Liver (tissue), 9 donors: ENCODE data around the gene MDGA2. TPM values are rescaled to one million over a fixed set of nuclear protein-coding genes. Genes with fewer than 3 reads are reported as not detected.

Experiments used
- DNase-seq: peaks from one replicate; pipeline ENCODE4 v3.0.0-alpha.2; 2017; ENCODE audit warnings: low spot score
- H3K27ac ChIP-seq, 2 donors: one replicate each; pipeline ENCODE4 v1.7.0; 2013; ENCODE audit warnings: inconsistent platforms in 2 of 2, low read length in 2 of 2, control low read depth in 1 of 2, low read depth in 1 of 2, mild to moderate bottlenecking in 1 of 2
- H3K27me3 ChIP-seq, 4 donors: one replicate each; pipeline versions ENCODE4 v1.6.1 to v1.7.0; 2013; ENCODE audit warnings: low read length in 3 of 4, inconsistent platforms in 1 of 4, mild to moderate bottlenecking in 1 of 4, moderate library complexity in 1 of 4; ENCODE audit not compliant: control insufficient read depth in 4 of 4, insufficient read depth in 4 of 4
- H3K36me3 ChIP-seq, 4 donors: one replicate each; pipeline versions ENCODE4 v1.6.1 to v1.7.0; 2013; ENCODE audit warnings: low read length in 3 of 4, mild to moderate bottlenecking in 3 of 4, low read depth in 1 of 4, moderate library complexity in 1 of 4; ENCODE audit not compliant: control insufficient read depth in 4 of 4, insufficient read depth in 3 of 4
- H3K4me1 ChIP-seq, 4 donors: one replicate each; pipeline versions ENCODE4 v1.6.1 to v1.7.0; 2013; ENCODE audit warnings: low read length in 3 of 4, mild to moderate bottlenecking in 3 of 4, moderate library complexity in 1 of 4; ENCODE audit not compliant: control insufficient read depth in 4 of 4, insufficient read depth in 4 of 4
- H3K4me3 ChIP-seq, 3 donors: one replicate each; pipeline versions ENCODE4 v1.6.1 to v1.7.0; 2013; ENCODE audit warnings: low read length in 3 of 3, control low read depth in 1 of 3, low read depth in 1 of 3, mild to moderate bottlenecking in 1 of 3
- H3K9ac ChIP-seq, 2 donors: one replicate each; pipeline ENCODE4 v1.7.0; 2013; ENCODE audit warnings: low read length in 2 of 2, mild to moderate bottlenecking in 2 of 2, moderate library complexity in 2 of 2, control low read depth in 1 of 2, low read depth in 1 of 2
- H3K9me3 ChIP-seq, 4 donors: one replicate each; pipeline versions ENCODE4 v1.6.1 to v1.7.0; 2013; ENCODE audit warnings: low read length in 3 of 4; ENCODE audit not compliant: control insufficient read depth in 4 of 4
- ATF3 ChIP-seq: IDR thresholded peaks from 2 replicates; pipeline ENCODE4 v1.6.1; 2016; ENCODE audit warnings: antibody characterized with exemption
- CTCF ChIP-seq: fragments of 150-350 bp; IDR thresholded peaks from 2 replicates; pipeline ENCODE4 v1.5.1; 2017; ENCODE audit warnings: improper control_type of control experiment, low read depth, low read length; ENCODE audit not compliant: missing input control
- EGR1 ChIP-seq, 2 donors: IDR thresholded peaks; 2 replicates each; pipeline ENCODE4 v1.6.1; 2016 to 2018; ENCODE audit warnings: antibody characterized with exemption in 2 of 2, low read depth in 2 of 2
- FOXA1 ChIP-seq: IDR thresholded peaks from 2 replicates; pipeline ENCODE4 v1.6.1; 2016; ENCODE audit warnings: antibody characterized with exemption
- FOXA2 ChIP-seq: IDR thresholded peaks from 2 replicates; pipeline ENCODE4 v1.6.1; 2016; ENCODE audit warnings: antibody characterized with exemption
- GABPA ChIP-seq, 2 donors: IDR thresholded peaks in 1 of 2; conservative IDR thresholded peaks in 1 of 2; 2 replicates each; pipeline ENCODE4 v1.6.1; 2016; ENCODE audit warnings: antibody characterized with exemption in 2 of 2, mild to moderate bottlenecking in 1 of 2, moderate library complexity in 1 of 2
- HNF4A ChIP-seq, 2 donors: conservative IDR thresholded peaks; 2 replicates each; pipeline ENCODE4 v1.6.1; 2016; ENCODE audit warnings: antibody characterized with exemption in 2 of 2, mild to moderate bottlenecking in 2 of 2
- HNF4G ChIP-seq: IDR thresholded peaks from 2 replicates; pipeline ENCODE4 v1.6.1; 2016; ENCODE audit warnings: antibody characterized with exemption
- JUND ChIP-seq, 2 donors: IDR thresholded peaks; 2 replicates each; pipeline ENCODE4 v1.6.1; 2016; ENCODE audit warnings: antibody characterized with exemption in 2 of 2
- MAX ChIP-seq: IDR thresholded peaks from 2 replicates; pipeline ENCODE4 v1.6.1; 2016; ENCODE audit warnings: antibody characterized with exemption
- NR2F2 ChIP-seq: IDR thresholded peaks from 2 replicates; pipeline ENCODE4 v1.6.1; 2016; ENCODE audit warnings: antibody characterized with exemption
- RAD21 ChIP-seq, 2 donors: IDR thresholded peaks; 2 replicates each; pipeline ENCODE4 v1.6.1; 2016; ENCODE audit warnings: antibody characterized with exemption in 2 of 2, mild to moderate bottlenecking in 2 of 2
- RXRA ChIP-seq, 2 donors: IDR thresholded peaks; 2 replicates each; pipeline ENCODE4 v1.6.1; 2017 to 2018; ENCODE audit warnings: antibody characterized with exemption in 2 of 2, mild to moderate bottlenecking in 1 of 2
- SP1 ChIP-seq: IDR thresholded peaks from 2 replicates; pipeline ENCODE4 v1.6.1; 2018; ENCODE audit warnings: antibody characterized with exemption, mild to moderate bottlenecking
- TAF1 ChIP-seq: conservative IDR thresholded peaks from 2 replicates; pipeline ENCODE4 v1.6.1; 2016; ENCODE audit warnings: antibody characterized with exemption, mild to moderate bottlenecking
- YY1 ChIP-seq: IDR thresholded peaks from 2 replicates; pipeline ENCODE4 v1.6.1; 2016; ENCODE audit warnings: antibody characterized with exemption, mild to moderate bottlenecking
- ZBTB33 ChIP-seq: IDR thresholded peaks from 2 replicates; pipeline ENCODE4 v1.6.1; 2016; ENCODE audit warnings: antibody characterized with exemption
- WGBS: extraction: QIAGEN DNeasy Blood & Tissue Kit; methylation state at CpG from one replicate; pipeline ENCODE4 v1.1.7; 2013; 5-methylcytosine and 5-hydroxymethylcytosine counted together
- polyA plus RNA-seq, 2 donors: library from polyadenylated mRNA; stranded (reverse) in 1 of 2; unstranded in 1 of 2; fragments of 200-250 nt in 1 of 2; fragments of >200 nt in 1 of 2; fragmentation: Nextera tagmentation in 1 of 2; extraction: Ambion mirVana in 1 of 2; gene quantifications; one replicate each; pipeline versions ENCODE4 v1.2.1 to v1.2.3, GENCODE V29; 2013 to 2015
- total RNA-seq, 2 donors: library from RNA; depleted of rRNA; stranded (reverse); fragments of >200 nt; gene quantifications; one replicate each; pipeline ENCODE4 v1.2.3, GENCODE V29; 2014
- TF ChIP-seq, protein P1 (sequence below): IDR thresholded peaks from 2 replicates; pipeline ENCODE4 v1.6.1; 2016; ENCODE audit warnings: antibody characterized with exemption, mild to moderate bottlenecking
- donor health status: healthy.
- donor health status: healthy.
- donor health status: healthy.
- donor health status: healthy.
- donor health status: healthy.

MDGA2 gene
- total and polyA plus RNA-seq, 4 donors, result 0.05 to 0.33 (median 0.19) TPM

DNA sequence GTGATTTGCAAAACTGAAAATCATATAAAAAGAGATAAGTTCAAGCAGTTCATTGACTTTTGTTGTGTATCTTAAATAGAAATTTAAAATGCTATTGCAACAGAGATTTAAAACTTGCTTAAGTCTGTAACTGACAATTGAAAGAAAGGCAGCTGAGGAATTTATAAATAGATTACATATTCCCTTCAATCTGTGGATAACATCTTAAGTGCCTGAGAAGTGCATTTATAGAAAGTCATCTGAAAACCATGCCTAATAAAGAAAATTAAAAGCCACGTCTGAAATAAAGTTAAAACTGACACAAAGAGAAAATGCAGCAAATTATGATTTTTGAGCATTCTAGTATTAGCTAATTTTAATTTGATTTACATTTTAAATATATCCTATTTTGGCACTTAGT lies 479.8 kb downstream of the MDGA2 start:
- no peaks in the 10 kb centered on the region for H3K9me3 ChIP-seq
- WGBS, result 76% methylated on average over 1 of the region's 1 CpG
- H3K27me3 ChIP-seq, result no peaks in the 10 kb centered on the region
- TF ChIP-seq MAX (no peak), EGR1 (IDR thresholded peaks at IDR 0.05; ENCODE audit: low read depth in 2 of 2) (no peak), HNF4A (conservative IDR thresholded peaks at IDR 0.05) (no peak), YY1 (no peak), FOXA2 (no peak), FOXA1 (no peak), RAD21 (IDR thresholded peaks at IDR 0.05) (no peak), ZBTB33 (no peak), NR2F2 (no peak), RXRA (IDR thresholded peaks at IDR 0.05) (no peak), HNF4G (no peak), CTCF (no peak), TAF1 (no peak)
- TF ChIP-seq, protein P1, sequence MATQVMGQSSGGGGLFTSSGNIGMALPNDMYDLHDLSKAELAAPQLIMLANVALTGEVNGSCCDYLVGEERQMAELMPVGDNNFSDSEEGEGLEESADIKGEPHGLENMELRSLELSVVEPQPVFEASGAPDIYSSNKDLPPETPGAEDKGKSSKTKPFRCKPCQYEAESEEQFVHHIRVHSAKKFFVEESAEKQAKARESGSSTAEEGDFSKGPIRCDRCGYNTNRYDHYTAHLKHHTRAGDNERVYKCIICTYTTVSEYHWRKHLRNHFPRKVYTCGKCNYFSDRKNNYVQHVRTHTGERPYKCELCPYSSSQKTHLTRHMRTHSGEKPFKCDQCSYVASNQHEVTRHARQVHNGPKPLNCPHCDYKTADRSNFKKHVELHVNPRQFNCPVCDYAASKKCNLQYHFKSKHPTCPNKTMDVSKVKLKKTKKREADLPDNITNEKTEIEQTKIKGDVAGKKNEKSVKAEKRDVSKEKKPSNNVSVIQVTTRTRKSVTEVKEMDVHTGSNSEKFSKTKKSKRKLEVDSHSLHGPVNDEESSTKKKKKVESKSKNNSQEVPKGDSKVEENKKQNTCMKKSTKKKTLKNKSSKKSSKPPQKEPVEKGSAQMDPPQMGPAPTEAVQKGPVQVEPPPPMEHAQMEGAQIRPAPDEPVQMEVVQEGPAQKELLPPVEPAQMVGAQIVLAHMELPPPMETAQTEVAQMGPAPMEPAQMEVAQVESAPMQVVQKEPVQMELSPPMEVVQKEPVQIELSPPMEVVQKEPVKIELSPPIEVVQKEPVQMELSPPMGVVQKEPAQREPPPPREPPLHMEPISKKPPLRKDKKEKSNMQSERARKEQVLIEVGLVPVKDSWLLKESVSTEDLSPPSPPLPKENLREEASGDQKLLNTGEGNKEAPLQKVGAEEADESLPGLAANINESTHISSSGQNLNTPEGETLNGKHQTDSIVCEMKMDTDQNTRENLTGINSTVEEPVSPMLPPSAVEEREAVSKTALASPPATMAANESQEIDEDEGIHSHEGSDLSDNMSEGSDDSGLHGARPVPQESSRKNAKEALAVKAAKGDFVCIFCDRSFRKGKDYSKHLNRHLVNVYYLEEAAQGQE, result no peak
- H3K9ac ChIP-seq, result no peak overlapping the region
- no peaks in the 10 kb centered on the region for H3K36me3 ChIP-seq
- no peak overlapping the region for H3K27ac ChIP-seq
- DNase-seq, result no peak
- no peak overlapping the region for H3K4me3 ChIP-seq
- H3K4me1 ChIP-seq, result no peaks in the 10 kb centered on the region

GRCh38 chr14:47194055-47194454 lies 481.4 kb downstream of the MDGA2 start:
- no peak for TF ChIP-seq HNF4G
- no peak for TF ChIP-seq MAX
- TF ChIP-seq NR2F2, result no peak
- no peak for TF ChIP-seq EGR1 (IDR thresholded peaks at IDR 0.05; ENCODE audit: low read depth in 2 of 2)
- TF ChIP-seq RAD21 (IDR thresholded peaks at IDR 0.05), result no peak
- no peak for TF ChIP-seq FOXA1
- TF ChIP-seq YY1, result no peak
- no peak for TF ChIP-seq JUND (IDR thresholded peaks at IDR 0.05)
- no peak for TF ChIP-seq GABPA (IDR thresholded peaks at IDR 0.05 in 1 of 2, conservative IDR thresholded peaks at IDR 0.05 in 1 of 2)
- TF ChIP-seq, protein P1, result no peak
- TF ChIP-seq CTCF, result no peak
- no peak for TF ChIP-seq SP1
- no peak for TF ChIP-seq ATF3
- TF ChIP-seq TAF1, result no peak
- Histone ChIP-seq H3K4me1 (peaks cover 0 to 5% (median 0%) of the 10 kb centered on the region in 4 donors), H3K27me3 (no peaks in the 10 kb centered on the region), H3K27ac (no peak overlapping the region), H3K4me3 (no peak overlapping the region), H3K9ac (no peak overlapping the region), H3K9me3 (no peaks in the 10 kb centered on the region), H3K36me3 (no peaks in the 10 kb centered on the region)
- WGBS, result 61% methylated on average over 1 of the region's 1 CpG
- DNase-seq, result no peak
